GM10266 (cell line): ENCODE measurements around the gene CKS1B.

Experiments used
- DNase-seq: peaks from one replicate; pipeline ENCODE4 v3.0.0; 2012; ENCODE audit errors: extremely low spot score
- CTCF ChIP-seq: IDR thresholded peaks from 2 replicates; pipeline ENCODE4 v1.5.1; 2012; ENCODE audit warnings: mild to moderate bottlenecking, low read depth; ENCODE audit not compliant: control insufficient read depth, insufficient read depth; ENCODE audit errors: missing control alignments

The CKS1B gene

GRCh38 chr1:155008015-155008941 lies 33.8 kb downstream of the CKS1B start:
- TF ChIP-seq CTCF = no peak
- no peak for DNase-seq

GRCh38 chr1:155009221-155009711 lies 34.8 kb downstream of the CKS1B start:
- no peak for DNase-seq
- no peak for TF ChIP-seq CTCF

- no peak for DNase-seq
These were observed 35.3 kb downstream of the CKS1B start for GRCh38 chr1:155009742-155010141.

GRCh38 chr1:155010211-155010918 lies 35.9 kb downstream of the CKS1B start:
- no peak for TF ChIP-seq CTCF
- DNase-seq = no peak

More at GRCh38 chr1:155009742-155010141, 35.3 kb downstream of the CKS1B start:
- TF ChIP-seq CTCF = no peak

- TF ChIP-seq CTCF = no peak
- DNase-seq = no peak
These were observed 36.5 kb downstream of the CKS1B start for GRCh38 chr1:155011004-155011416.

- TF ChIP-seq CTCF = no peak
- DNase-seq = no peak
These were observed 37.0 kb downstream of the CKS1B start for GRCh38 chr1:155011437-155012025.
